ENCODE data around the gene ATXN1. TPM values are rescaled to one million over a fixed set of nuclear protein-coding genes. Genes with fewer than 3 reads are reported as not detected.

The ATXN1 gene
- polyA plus RNA-seq, 2 of the 4 experiments (the other 2 are of a cell fraction), result 2.9 to 8.3 TPM

DNA sequence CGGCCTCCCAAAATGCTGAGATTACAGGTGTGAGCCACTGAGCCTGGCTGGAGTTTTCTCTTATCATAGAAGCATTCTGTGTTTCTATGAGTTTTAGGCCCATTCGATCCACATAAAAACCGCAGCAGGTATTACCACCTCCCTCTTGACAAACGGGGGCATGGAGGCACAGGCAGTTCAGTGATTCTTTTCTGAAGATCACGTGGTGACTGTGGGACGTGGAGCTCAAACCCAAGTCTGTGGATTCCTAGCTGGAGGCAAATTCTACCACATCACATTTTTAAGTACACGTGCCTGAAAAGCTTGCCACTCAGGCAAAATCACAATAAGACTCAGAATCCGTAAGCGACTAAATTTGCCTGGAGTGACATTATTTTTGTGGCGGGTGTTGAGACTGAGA is 331.6 kb downstream of the ATXN1 start:
- Histone ChIP-seq H3K4me1 (peaks cover 43% of the 10 kb centered on the region), H3K9me3 (no peaks in the 10 kb centered on the region), H3K4me3 (no peak overlapping the region), H3K27ac (no peak overlapping the region), H3K4me2 (no peak overlapping the region)
- no peak for FAIRE-seq
- TF ChIP-seq GATA3 (IDR thresholded peaks at IDR 0.05; ENCODE audit: borderline replicate concordance) (no peak), ZC3H11A (IDR thresholded peaks at IDR 0.05) (no peak), CBX8 (IDR thresholded peaks at IDR 0.05) (no peak), MAFK (IDR thresholded peaks at IDR 0.05; ENCODE audit: partially characterized antibody) (no peak), FOSB (CRISPR knock-in tag; IDR thresholded peaks at IDR 0.05) (no peak), NPAS2 (CRISPR knock-in tag; IDR thresholded peaks at IDR 0.05; ENCODE audit: borderline replicate concordance) (no peak), MAZ (IDR thresholded peaks at IDR 0.05; ENCODE audit: borderline replicate concordance, low read depth, low read length) (no peak)
- TF ChIP-seq, protein P1, sequence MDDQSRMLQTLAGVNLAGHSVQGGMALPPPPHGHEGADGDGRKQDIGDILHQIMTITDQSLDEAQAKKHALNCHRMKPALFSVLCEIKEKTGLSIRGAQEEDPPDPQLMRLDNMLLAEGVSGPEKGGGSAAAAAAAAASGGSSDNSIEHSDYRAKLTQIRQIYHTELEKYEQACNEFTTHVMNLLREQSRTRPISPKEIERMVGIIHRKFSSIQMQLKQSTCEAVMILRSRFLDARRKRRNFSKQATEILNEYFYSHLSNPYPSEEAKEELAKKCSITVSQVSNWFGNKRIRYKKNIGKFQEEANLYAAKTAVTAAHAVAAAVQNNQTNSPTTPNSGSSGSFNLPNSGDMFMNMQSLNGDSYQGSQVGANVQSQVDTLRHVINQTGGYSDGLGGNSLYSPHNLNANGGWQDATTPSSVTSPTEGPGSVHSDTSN (IDR thresholded peaks at IDR 0.05), result no peak
- no peak for DNase-seq (ENCODE audit: low read depth in 1 of 2, low spot score in 1 of 2)
- 95% methylated on average over 10 of the region's 10 CpGs for WGBS (ENCODE audit: missing lambda C conversion rate)
- no peak for ATAC-seq
- CTCF ChIA-PET, result no interaction called here
- POLR2A ChIA-PET, result no interaction called here

DNA sequence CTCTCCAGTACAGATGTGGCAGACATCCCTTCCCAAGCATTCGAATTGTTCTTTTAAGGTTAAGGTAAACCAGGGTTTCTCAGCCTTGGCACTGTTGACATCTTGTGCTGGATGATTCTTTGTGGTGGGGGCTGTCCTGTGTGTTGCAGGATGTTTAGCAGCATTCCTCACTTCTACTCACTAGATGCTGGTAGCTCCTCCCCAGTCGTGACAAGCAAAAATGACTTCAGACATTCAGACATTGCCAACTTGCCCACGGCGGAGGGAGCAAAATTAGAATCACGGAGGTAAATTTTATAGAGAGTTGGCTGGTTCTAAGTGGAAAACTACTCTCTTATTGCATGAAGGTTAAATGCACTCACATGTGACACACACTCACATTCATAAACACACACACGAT is 334.1 kb downstream of the ATXN1 start:
- ATAC-seq (no peak), DNase-seq (ENCODE audit: low read depth in 1 of 2, low spot score in 1 of 2) (no peak), FAIRE-seq (no peak)
- no peak overlapping the region for H3K4me2 ChIP-seq
- H3K27ac ChIP-seq, result no peak overlapping the region
- WGBS (ENCODE audit: missing lambda C conversion rate), result 95% methylated on average over 6 of the region's 6 CpGs
- H3K4me3 ChIP-seq, result no peak overlapping the region
- H3K9me3 ChIP-seq, result no peaks in the 10 kb centered on the region
- peaks cover 21% of the 10 kb centered on the region for H3K4me1 ChIP-seq
- CTCF ChIA-PET, result interaction anchor here (1.6 kb wide), 1 partner anchor 17 kb away, joined by 6 read pairs; no protein-coding TSS in a partner anchor
- TF ChIP-seq, protein P2, sequence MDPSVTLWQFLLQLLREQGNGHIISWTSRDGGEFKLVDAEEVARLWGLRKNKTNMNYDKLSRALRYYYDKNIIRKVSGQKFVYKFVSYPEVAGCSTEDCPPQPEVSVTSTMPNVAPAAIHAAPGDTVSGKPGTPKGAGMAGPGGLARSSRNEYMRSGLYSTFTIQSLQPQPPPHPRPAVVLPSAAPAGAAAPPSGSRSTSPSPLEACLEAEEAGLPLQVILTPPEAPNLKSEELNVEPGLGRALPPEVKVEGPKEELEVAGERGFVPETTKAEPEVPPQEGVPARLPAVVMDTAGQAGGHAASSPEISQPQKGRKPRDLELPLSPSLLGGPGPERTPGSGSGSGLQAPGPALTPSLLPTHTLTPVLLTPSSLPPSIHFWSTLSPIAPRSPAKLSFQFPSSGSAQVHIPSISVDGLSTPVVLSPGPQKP (IDR thresholded peaks at IDR 0.05; ENCODE audit: low read depth, low read length), result no peak
- TF ChIP-seq EHMT2 (IDR thresholded peaks at IDR 0.05; ENCODE audit: low read depth) (no peak), POLR2A (IDR thresholded peaks at IDR 0.05; ENCODE audit: low read length) (no peak), KDM5A (IDR thresholded peaks at IDR 0.05) (no peak)
- POLR2A ChIA-PET, result interaction anchor here (0.6 kb wide), 1 partner anchor 24 kb away, joined by 3 read pairs; no protein-coding TSS in a partner anchor

DNA sequence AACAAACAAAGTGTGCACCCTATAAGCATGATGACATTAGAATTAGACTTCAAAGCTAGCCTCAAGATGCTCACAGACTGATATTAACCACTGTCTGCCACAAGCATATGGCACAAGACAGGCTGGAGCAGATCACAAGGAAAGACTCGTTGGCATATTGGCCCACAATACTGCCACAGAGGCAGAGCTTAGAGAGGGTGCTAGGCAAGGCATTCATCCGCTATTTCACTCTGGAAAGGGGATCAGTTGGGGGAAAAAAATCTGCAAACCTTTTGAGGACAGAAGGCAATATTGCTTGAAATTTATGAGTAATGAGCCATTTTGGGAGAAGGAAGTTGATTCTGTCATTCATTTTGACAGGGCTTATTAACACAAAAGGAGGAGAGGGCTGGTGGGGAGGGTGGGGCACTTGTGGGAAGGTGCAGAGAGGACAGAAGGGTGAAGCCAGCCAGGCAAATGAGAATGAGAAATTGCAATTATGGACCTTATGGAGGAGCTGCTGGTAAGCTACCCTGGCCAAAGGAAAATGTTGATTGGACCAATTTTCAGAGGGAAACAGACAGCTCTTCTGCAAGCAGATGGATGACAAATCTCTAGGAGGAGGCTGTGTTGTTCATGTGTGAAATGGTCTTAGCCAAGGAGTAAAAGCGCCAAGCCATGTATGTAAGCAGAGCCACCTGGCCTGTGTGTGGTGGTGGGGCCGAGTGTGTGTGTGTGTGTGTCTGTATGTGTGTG is 335.2 kb downstream of the ATXN1 start:
- no peak for DNase-seq (ENCODE audit: low read depth in 1 of 2, low spot score in 1 of 2)
- TF ChIP-seq ESRRA (IDR thresholded peaks at IDR 0.05; ENCODE audit: borderline replicate concordance, low read length) (no peak), NPAS2 (CRISPR knock-in tag; IDR thresholded peaks at IDR 0.05; ENCODE audit: borderline replicate concordance) (no peak), HOXB5 (CRISPR knock-in tag; IDR thresholded peaks at IDR 0.05) (no peak), RAD21 (conservative IDR thresholded peaks at IDR 0.05 in 1 of 2, IDR thresholded peaks at IDR 0.05 in 1 of 2) (no peak), ZNF302 (CRISPR knock-in tag; IDR thresholded peaks at IDR 0.05) (no peak), HOXB13 (CRISPR knock-in tag; IDR thresholded peaks at IDR 0.05; ENCODE audit: low read depth) (no peak), RARB (CRISPR knock-in tag; IDR thresholded peaks at IDR 0.05) (no peak), CBX2 (IDR thresholded peaks at IDR 0.05; ENCODE audit: borderline replicate concordance, low read depth) (no peak), ZC3H11A (IDR thresholded peaks at IDR 0.05) (no peak), FOXS1 (CRISPR knock-in tag; IDR thresholded peaks at IDR 0.05) (no peak), HOXA7 (CRISPR knock-in tag; IDR thresholded peaks at IDR 0.05) (no peak), SMC3 (IDR thresholded peaks at IDR 0.05) (no peak), CEBPB (IDR thresholded peaks at IDR 0.05) (no peak), RFX5 (IDR thresholded peaks at IDR 0.05) (no peak), NR3C1 (IDR thresholded peaks at IDR 0.05) (no peak), TFCP2L1 (CRISPR knock-in tag; IDR thresholded peaks at IDR 0.05) (no peak), HEYL (CRISPR knock-in tag; IDR thresholded peaks at IDR 0.05) (no peak)
- TF ChIP-seq, protein P3, sequence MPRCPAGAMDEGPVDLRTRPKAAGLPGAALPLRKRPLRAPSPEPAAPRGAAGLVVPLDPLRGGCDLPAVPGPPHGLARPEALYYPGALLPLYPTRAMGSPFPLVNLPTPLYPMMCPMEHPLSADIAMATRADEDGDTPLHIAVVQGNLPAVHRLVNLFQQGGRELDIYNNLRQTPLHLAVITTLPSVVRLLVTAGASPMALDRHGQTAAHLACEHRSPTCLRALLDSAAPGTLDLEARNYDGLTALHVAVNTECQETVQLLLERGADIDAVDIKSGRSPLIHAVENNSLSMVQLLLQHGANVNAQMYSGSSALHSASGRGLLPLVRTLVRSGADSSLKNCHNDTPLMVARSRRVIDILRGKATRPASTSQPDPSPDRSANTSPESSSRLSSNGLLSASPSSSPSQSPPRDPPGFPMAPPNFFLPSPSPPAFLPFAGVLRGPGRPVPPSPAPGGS (IDR thresholded peaks at IDR 0.05), result no peak
- TF ChIP-seq, protein P4, sequence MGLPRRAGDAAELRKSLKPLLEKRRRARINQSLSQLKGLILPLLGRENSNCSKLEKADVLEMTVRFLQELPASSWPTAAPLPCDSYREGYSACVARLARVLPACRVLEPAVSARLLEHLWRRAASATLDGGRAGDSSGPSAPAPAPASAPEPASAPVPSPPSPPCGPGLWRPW (IDR thresholded peaks at IDR 0.05), result no peak
- TF ChIP-seq, protein P1 (IDR thresholded peaks at IDR 0.05), result no peak
- ChIA-PET CTCF (interaction anchor here (0.6 to 1.6 kb wide), 3 partner anchors 15 to 55 kb away, joined by 3 to 6 read pairs (median 4); no protein-coding TSS in a partner anchor), POLR2A (no interaction called here)
- WGBS (ENCODE audit: missing lambda C conversion rate), result 94% methylated on average over 4 of the region's 4 CpGs
- no peak for ATAC-seq
- Histone ChIP-seq H3K9me3 (no peaks in the 10 kb centered on the region), H3K4me1 (peaks cover 17% of the 10 kb centered on the region), H3K4me3 (no peak overlapping the region), H3K4me2 (no peak overlapping the region), H3K27ac (no peak overlapping the region)
- FAIRE-seq, result no peak
